Dendritic cell treated with granulocyte-macrophage colony-stimulating factor and Interleukin-4, amounts not matched to agents 40 ng/mL and 50 ng/mL, for 4 days (primary cell): Measurements from ENCODE around the gene GAPT.
"Not testable (repeated sequence)": the region's sequence is repeated elsewhere in the genome, so short reads cannot be mapped to it uniquely, and the experiment has no call there.

Experiments
- H3K27ac Mint-ChIP-seq: one replicate; pipeline ENCODE4 v1.8.0; 2022; ENCODE audit warnings: mild to moderate bottlenecking, mixed read lengths
- H3K27me3 Mint-ChIP-seq: one replicate; pipeline ENCODE4 v1.8.0; 2022; ENCODE audit warnings: mild to moderate bottlenecking, mixed read lengths
- H3K36me3 Mint-ChIP-seq: one replicate; pipeline ENCODE4 v1.8.0; 2022; ENCODE audit warnings: low read depth, mixed read lengths
- H3K4me1 Mint-ChIP-seq: one replicate; pipeline ENCODE4 v1.8.0; 2022; ENCODE audit warnings: low read depth, mixed read lengths
- H3K4me3 Mint-ChIP-seq: one replicate; pipeline ENCODE4 v1.8.0; 2022; ENCODE audit warnings: mild to moderate bottlenecking, moderate library complexity, mixed read lengths
- H3K9me3 Mint-ChIP-seq: one replicate; pipeline ENCODE4 v1.8.0; 2022; ENCODE audit warnings: mixed read lengths
- intact Hi-C: fragments of 100-400 bp; cut with micrococcal nuclease; formaldehyde crosslinking; loops from one replicate; pipeline ENCODE4 v1.15.0; 2022

Gene GAPT

DNA sequence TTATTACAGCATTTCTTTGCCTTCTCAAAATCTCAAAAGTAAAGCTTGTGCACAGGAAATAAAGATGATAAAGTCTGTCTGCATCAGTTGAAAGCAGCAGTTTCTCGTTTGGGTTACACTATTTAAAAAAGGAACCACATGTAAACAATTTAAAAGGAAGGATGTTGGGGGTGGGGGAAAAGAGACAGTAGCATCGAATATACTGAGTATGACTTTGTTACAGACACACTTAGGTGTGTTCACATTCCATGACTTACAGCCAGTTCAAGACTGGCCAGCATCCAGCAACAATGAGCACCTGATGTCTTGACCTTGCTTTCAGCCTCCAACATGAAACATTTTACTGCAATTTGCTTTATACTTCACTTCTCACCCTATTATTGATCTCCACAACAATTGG lies 8.7 kb downstream of the GAPT start:
- intact Hi-C loops = loop anchor here (5.0 kb wide), 1 partner anchor 82 kb away; the partner anchor contains the start of gene RAB3C
- Mint-ChIP-seq H3K9me3 (no peaks in the 10 kb centered on the region), H3K36me3 (no peaks in the 10 kb centered on the region), H3K4me1 (peaks cover 67% of the 10 kb centered on the region), H3K27ac (no peak overlapping the region), H3K27me3 (no peaks in the 10 kb centered on the region), H3K4me3 (no peak overlapping the region)

DNA sequence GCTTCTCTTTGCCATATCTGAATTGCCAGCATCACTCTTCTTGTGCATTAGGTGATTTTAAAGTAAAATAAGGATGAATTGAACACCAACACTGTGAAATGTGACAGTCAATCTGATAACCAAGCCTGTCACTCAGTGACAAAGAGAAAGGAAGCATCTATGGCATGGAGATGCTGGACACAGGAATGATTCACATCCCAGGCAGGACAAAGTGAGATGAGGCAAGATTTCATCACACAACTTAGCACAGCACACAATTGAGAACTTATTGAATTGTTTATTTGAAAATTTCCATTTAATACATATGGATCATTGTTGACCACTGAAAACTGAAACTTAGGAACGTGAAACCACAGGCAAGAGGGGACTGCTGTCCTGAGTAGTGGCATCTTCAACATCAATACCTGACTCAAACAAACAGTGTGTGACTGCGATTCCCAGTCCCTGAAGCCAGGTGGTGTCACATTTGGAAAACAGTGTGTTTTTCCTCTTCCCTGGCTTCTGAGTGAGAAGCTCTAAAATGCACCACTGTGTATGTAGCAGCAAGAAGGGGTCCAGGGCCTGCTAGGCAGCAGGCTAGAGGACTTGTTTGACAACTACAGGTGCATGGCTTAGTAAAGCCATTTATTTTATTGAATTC lies 10.7 kb downstream of the GAPT start:
- H3K27me3 Mint-ChIP-seq = no peaks in the 10 kb centered on the region
- no peak overlapping the region for H3K27ac Mint-ChIP-seq
- peaks cover 67% of the 10 kb centered on the region for H3K4me1 Mint-ChIP-seq
- H3K9me3 Mint-ChIP-seq = no peaks in the 10 kb centered on the region
- no peaks in the 10 kb centered on the region for H3K36me3 Mint-ChIP-seq
- intact Hi-C loops = no loop called here
- no peak overlapping the region for H3K4me3 Mint-ChIP-seq

DNA sequence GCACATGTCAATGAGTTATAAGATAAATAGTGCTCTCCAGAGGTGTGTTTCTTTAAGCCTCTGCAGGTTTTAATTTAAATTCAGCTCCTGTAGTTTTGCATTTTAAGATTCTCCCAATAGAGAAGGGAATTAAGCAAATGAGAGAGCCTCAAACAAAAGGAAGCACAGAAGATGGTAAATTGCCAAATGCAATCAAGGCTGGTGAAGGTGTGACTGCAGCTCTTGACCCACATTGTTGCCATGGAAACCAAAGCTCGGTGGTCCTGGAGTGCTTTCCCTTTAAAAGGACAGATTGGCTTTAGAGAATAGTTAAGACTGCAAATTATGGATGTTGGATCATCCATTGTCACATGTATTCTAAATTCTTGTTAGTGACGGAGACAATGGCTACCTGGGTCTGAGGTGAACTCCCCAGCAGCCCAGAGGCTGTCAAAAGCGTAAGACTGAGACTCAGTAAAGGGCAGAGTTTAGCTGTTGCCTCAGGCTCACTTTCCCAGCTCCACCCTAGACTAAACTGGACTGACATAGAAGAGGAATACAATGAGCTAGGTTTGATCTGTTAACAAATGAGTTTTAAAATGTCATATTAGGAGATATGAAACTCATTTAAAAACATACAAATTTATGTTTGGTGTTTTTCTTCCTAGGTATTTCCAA lies 12.3 kb downstream of the GAPT start:
- Mint-ChIP-seq H3K4me1 (peaks cover 60% of the 10 kb centered on the region), H3K27ac (no peak overlapping the region), H3K27me3 (no peaks in the 10 kb centered on the region), H3K4me3 (no peak overlapping the region), H3K36me3 (no peaks in the 10 kb centered on the region), H3K9me3 (no peaks in the 10 kb centered on the region)
- intact Hi-C loops = no loop called here

DNA sequence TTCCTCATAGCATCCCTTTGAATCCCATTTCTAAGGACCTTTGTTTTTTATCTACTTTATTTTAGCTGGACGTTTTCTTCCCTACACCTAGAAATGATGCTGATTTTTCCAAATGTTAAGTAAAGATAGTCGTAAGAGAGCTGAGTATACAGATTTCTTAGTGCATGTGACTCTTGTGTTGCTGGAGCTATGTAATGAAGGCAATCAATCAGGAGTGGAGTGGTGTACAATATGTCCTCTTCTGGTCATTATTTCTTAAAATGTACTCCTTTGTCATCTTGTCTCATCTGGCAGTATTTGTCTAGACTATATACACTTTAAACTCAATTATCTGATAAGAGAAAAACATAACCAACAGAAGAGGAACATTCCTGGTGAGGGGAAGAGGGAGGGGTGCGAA lies 13.5 kb downstream of the GAPT start:
- Mint-ChIP-seq H3K4me1 (peaks cover 47% of the 10 kb centered on the region), H3K27ac (no peak overlapping the region), H3K4me3 (no peak overlapping the region), H3K36me3 (no peaks in the 10 kb centered on the region), H3K27me3 (no peaks in the 10 kb centered on the region), H3K9me3 (no peaks in the 10 kb centered on the region)
- intact Hi-C loops = loop anchor here (5.0 kb wide), 1 partner anchor 43 kb away; no protein-coding TSS in a partner anchor

DNA sequence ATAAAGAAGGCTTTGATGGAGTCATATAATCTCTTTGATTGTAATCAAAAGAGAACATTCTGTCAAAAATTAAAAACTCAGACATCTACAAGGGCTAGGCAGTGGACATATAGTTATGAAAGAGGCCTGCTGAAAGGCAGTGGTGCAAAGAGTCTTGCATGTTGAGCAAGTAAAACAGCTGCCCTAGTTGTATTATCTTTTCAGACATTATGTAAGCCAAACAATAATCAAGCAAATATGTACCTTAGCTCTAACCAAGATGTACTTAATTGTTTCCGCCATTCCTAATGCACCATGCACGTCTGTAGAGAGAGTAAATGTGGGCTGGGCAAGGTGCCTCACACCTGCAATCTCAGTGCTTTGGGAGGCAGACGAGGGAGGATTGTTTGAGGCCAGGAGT lies 14.3 kb downstream of the GAPT start:
- Mint-ChIP-seq H3K36me3 (no peaks in the 10 kb centered on the region), H3K27me3 (no peaks in the 10 kb centered on the region), H3K27ac (peak overlapping the region; percentile 40), H3K9me3 (peaks cover under 1% of the 10 kb centered on the region), H3K4me3 (no peak overlapping the region), H3K4me1 (peaks cover 40% of the 10 kb centered on the region)
- intact Hi-C loops = loop anchor here (5.0 kb wide), 1 partner anchor 42 kb away; no protein-coding TSS in a partner anchor

DNA sequence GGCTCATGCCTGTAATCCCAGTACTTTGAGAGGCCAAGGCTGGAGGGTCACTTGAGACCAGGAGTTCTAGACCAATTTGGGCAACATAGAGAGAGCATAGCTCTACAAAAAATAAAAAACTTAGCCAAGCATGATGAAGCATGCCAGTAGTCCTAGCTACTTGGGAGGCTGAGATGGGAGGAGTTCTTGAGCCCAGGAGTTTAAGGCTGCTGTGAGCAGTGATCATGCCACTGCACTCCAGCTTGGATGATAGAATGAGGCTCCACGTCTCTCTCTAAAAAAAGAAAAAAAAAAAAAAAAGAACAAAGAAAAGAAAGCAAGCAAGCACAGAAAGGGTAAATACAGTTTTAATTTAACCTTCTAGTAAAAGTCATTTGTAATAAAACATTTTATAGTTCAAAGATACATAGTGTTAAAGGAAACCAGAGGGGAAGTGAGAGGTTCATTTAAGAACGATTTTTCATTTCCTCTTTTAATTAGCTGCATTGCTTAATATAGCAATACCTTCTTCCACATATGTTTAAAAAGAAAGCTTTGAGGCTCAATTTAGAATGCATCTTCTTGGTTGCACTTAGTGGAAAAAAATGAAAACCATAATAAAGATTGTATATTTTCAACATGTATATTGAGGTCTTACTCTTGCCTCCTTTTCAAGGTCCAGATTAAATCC lies 14.9 kb downstream of the GAPT start:
- Mint-ChIP-seq H3K9me3 (peaks cover 6% of the 10 kb centered on the region), H3K27me3 (no peaks in the 10 kb centered on the region), H3K4me3 (no peak overlapping the region), H3K4me1 (peaks cover 34% of the 10 kb centered on the region), H3K27ac (peak overlapping the region; percentile 40), H3K36me3 (no peaks in the 10 kb centered on the region)
- intact Hi-C loops = loop anchor here (5.0 kb wide), 1 partner anchor 41 kb away; no protein-coding TSS in a partner anchor

DNA sequence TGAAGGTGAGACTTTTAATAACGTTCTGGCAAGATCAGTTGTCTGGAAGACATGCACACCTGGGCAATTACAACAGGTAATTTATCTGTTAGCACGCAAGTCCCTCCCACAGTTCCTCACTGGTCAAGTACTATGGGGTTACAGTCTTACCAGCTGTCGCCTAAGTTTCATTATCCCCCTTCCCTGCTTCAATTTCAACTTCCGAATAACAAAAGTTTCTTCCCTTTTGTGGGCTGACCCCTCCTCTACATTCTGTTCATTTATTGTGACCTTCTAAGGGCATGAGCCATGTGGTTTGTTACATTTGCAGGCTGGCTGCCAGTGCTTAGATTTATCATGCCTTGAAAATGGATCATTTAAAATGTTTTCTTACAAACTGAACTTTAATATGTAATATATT lies 16.5 kb downstream of the GAPT start:
- Mint-ChIP-seq H3K4me1 (peaks cover 33% of the 10 kb centered on the region), H3K27me3 (no peaks in the 10 kb centered on the region), H3K36me3 (no peaks in the 10 kb centered on the region), H3K4me3 (no peak overlapping the region), H3K27ac (no peak overlapping the region), H3K9me3 (peaks cover 15% of the 10 kb centered on the region)
- intact Hi-C loops = loop anchor here (5.0 kb wide), 1 partner anchor 40 kb away; no protein-coding TSS in a partner anchor

DNA sequence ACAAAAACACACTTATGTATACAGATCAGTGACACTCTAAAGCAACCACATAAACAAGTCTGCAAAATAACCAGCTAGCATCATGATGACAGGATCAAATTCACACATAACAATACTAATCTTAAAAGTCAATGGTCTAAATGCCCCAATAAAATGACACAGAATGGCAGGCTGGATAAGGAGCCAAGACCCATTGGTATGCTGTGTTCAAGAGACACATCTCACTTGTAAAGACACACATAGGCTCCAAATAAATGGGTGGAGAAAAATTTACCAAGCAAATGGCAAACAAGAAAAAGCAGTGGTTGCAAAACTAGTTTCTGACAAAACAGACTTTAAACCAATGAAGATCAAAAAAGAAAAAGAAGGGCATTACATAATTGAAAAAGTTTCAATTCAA lies 26.0 kb downstream of the GAPT start:
- Mint-ChIP-seq H3K4me3 (no peak overlapping the region), H3K27ac (no peak overlapping the region), H3K36me3 (no peaks in the 10 kb centered on the region), H3K4me1 (no peaks in the 10 kb centered on the region), H3K27me3 (no peaks in the 10 kb centered on the region), H3K9me3 (peaks cover 86% of the 10 kb centered on the region)
- intact Hi-C loops = no loop called here

DNA sequence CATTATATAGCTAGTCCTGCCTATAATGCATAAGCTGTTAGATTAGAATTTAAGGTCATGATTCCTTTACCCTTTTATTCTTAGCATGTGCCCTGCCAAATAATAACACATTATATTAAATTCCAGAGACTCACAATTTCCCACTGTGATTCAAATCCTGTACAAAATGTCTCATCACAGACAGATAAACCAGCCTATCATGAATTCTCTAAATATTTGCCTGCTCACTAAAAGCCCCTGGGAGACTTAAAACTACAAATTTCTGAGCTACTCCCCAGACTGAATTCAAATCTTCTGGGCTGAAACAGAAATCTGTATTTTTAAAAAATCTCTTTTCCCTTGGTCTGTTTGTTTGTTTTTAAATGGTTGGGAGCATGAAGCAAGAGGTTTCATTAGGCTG lies 32.7 kb downstream of the GAPT start:
- intact Hi-C loops = no loop called here
- Mint-ChIP-seq H3K9me3 (peaks cover 33% of the 10 kb centered on the region), H3K4me3 (no peak overlapping the region), H3K27me3 (no peaks in the 10 kb centered on the region), H3K36me3 (no peaks in the 10 kb centered on the region), H3K4me1 (peaks cover 18% of the 10 kb centered on the region), H3K27ac (no peak overlapping the region)

DNA sequence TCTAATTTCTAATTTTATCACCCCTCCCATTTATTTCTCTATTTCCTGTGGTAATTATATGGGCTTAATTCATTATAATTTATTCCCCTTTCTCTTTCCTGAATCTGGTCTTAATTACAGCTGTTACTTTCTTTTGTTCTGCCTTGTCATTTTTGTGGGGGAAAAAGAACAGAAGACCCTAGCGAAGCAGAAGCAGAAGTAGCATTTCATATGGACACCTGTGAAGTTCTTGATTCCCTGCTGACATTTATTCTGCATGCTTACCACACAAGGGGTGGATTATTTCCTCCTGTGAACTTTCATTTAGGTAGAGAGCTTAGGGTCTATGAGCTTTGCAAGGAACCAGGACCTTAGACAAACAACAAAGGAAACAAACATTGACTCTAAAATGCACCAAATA lies 33.3 kb downstream of the GAPT start:
- no peaks in the 10 kb centered on the region for H3K36me3 Mint-ChIP-seq
- intact Hi-C loops = no loop called here
- peaks cover 18% of the 10 kb centered on the region for H3K4me1 Mint-ChIP-seq
- H3K9me3 Mint-ChIP-seq = peaks cover 27% of the 10 kb centered on the region
- no peak overlapping the region for H3K4me3 Mint-ChIP-seq
- no peaks in the 10 kb centered on the region for H3K27me3 Mint-ChIP-seq
- H3K27ac Mint-ChIP-seq = no peak overlapping the region

DNA sequence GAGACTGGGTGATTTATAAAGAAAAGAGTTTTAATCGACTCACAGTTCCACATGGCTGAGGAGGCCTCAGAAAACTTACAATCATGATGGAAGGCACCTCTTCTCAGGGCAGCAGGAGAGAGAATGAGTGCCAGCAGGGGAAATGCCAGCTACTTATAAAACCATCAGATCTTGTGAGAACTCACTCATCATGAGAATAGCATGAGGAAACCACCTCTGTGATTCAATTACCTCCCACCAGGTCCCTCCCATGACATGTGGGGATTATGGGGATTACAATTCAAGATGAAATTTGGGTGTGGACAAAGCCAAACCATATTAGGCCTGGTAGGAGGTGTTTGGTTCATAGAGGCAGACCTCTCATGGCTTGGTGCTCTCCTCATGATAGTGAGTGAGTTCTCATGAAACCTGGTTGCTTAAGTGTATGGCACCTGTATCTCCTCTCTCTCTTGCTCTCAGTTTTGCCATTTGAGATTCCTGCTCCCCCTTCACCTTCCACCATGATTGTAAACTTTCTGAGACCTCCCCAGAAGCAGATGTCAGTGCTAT lies 39.8 kb downstream of the GAPT start:
- Mint-ChIP-seq H3K27me3 (no peaks in the 10 kb centered on the region), H3K4me1 (peaks cover 11% of the 10 kb centered on the region), H3K36me3 (no peaks in the 10 kb centered on the region), H3K27ac (no peak overlapping the region), H3K9me3 (peaks cover 45% of the 10 kb centered on the region), H3K4me3 (no peak overlapping the region)
- intact Hi-C loops = no loop called here

DNA sequence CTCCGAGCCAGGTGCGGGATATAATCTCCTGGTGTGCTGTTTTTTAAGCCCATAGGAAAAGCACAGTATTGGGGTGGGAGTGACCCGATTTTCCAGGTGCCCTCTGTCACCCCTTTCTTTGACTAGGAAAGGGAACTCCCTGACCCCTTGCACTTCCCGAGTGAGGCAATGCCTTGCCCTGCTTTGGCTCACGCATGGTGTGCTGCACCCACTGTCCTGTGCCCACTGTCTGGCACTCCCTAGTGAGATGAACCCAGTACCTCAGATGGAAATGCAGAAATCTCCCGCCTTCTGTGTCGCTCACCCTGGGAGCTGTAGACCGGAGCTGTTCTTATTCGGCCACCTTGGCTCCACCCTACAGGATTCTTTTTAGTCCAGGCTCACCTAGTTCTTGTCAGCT lies 50.7 kb downstream of the GAPT start:
- Mint-ChIP-seq H3K4me1 (peaks cover 51% of the 10 kb centered on the region), H3K9me3 (peaks cover 27% of the 10 kb centered on the region)
- H3K36me3 Mint-ChIP-seq, H3K4me3 Mint-ChIP-seq, H3K27ac Mint-ChIP-seq, H3K27me3 Mint-ChIP-seq, intact Hi-C loops: not testable (repeated sequence)

DNA sequence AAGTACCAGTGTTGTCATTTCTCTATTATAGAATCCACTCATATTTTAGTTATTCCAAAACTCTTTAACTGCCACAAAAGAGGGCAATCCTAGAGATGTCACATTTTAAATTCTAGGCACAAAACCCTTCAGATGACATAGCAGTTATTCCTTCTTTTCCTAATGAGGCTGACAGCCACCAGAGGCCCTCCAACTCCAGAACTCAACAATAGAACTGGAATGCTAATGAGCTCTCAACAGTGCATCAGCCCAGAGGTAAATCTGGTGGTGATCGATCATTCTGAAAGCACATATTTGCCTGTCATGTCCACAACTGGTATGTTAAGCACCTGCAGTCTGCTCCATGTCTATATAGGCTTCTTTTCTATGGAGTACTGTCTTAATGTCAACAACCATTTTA lies 51.5 kb downstream of the GAPT start:
- Mint-ChIP-seq H3K9me3 (peaks cover 27% of the 10 kb centered on the region), H3K36me3 (peaks cover 9% of the 10 kb centered on the region), H3K4me3 (no peak overlapping the region), H3K4me1 (peaks cover 51% of the 10 kb centered on the region), H3K27me3 (no peaks in the 10 kb centered on the region), H3K27ac (peak overlapping the region; percentile 70)
- intact Hi-C loops = no loop called here

DNA sequence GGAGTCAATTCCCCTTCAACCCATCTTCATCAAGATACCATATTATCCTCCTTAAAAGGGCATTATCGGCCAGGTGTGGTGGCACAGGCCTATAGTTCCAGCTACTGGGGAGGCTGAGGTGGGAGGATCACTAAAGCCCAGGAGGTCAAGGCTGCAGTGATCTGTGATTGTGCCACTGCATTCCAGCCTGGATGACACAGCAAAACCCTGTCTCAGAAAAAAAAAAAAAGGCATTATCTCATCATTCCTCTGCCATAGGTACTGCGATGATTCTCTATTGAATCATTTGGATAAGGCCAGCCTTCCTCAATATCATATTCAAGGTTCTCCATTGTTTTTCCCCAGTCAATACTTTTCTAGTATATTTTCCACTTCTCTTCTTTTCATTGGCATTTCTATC lies 52.5 kb downstream of the GAPT start:
- Mint-ChIP-seq H3K4me3 (no peak overlapping the region), H3K9me3 (peaks cover 23% of the 10 kb centered on the region)

More for the DNA sequence above, 52.5 kb downstream of the GAPT start:
- H3K4me1 Mint-ChIP-seq = peaks cover 51% of the 10 kb centered on the region
- intact Hi-C loops = no loop called here
- H3K36me3 Mint-ChIP-seq = peaks cover 9% of the 10 kb centered on the region
- peak overlapping the region; percentile 70 for H3K27ac Mint-ChIP-seq
- no peaks in the 10 kb centered on the region for H3K27me3 Mint-ChIP-seq
